Ascending aorta (tissue), 2 donors: ENCODE data around the gene ARFGAP3. TPM values are rescaled to one million over a fixed set of nuclear protein-coding genes. Genes with fewer than 3 reads are reported as not detected.

Source experiments
- DNase-seq, 2 donors: peaks; one replicate each; pipeline ENCODE4 v3.0.0-alpha.2; 2019; ENCODE audit warnings: low spot score in 2 of 2
- H3K27ac ChIP-seq, 2 donors: fragments of 200-600 bp; sonication (generic); one replicate each; pipeline ENCODE4 v1.5.1; 2016 to 2017; ENCODE audit warnings: mild to moderate bottlenecking in 1 of 2
- H3K27me3 ChIP-seq: fragments of 200-600 bp; sonication (generic); one replicate; pipeline ENCODE4 v1.5.1; 2017
- H3K36me3 ChIP-seq, 2 donors: fragments of 200-600 bp; sonication (generic); one replicate each; pipeline ENCODE4 v1.5.1; 2016
- H3K4me1 ChIP-seq, 2 donors: fragments of 200-600 bp; sonication (generic); one replicate each; pipeline ENCODE4 v1.5.1; 2016 to 2017; ENCODE audit warnings: mild to moderate bottlenecking in 1 of 2
- H3K4me3 ChIP-seq, 2 donors: fragments of 200-600 bp; sonication (generic); one replicate each; pipeline ENCODE4 v1.5.1; 2016 to 2017; ENCODE audit warnings: mild to moderate bottlenecking in 1 of 2
- H3K9me3 ChIP-seq, 2 donors: fragments of 200-600 bp; sonication (generic); one replicate each; pipeline ENCODE4 v1.5.1; 2016
- intact Hi-C: fragments of 100-400 bp; cut with DNase I; formaldehyde crosslinking; loops from one replicate; pipeline ENCODE4 v1.15.1; 2023
- total RNA-seq: library from RNA; depleted of rRNA; stranded (reverse); fragments of >200 nt; gene quantifications from one replicate; pipeline ENCODE4 v1.1.0, GENCODE V29; 2016
- TF ChIP-seq, protein P1 (sequence below), 3 experiments: fragments of 200-600 bp in 2 of 3; fragments of 450-650 bp in 1 of 3; sonication (generic) in 2 of 3; IDR thresholded peaks; one replicate each; pipeline ENCODE4 v1.5.1; 2016 to 2019; ENCODE audit warnings: antibody characterized with exemption in 3 of 3, mild to moderate bottlenecking in 1 of 3, moderate library complexity in 1 of 3

The ARFGAP3 gene
- total RNA-seq, 1 donor from 2014 or later: 21.6 TPM

DNA sequence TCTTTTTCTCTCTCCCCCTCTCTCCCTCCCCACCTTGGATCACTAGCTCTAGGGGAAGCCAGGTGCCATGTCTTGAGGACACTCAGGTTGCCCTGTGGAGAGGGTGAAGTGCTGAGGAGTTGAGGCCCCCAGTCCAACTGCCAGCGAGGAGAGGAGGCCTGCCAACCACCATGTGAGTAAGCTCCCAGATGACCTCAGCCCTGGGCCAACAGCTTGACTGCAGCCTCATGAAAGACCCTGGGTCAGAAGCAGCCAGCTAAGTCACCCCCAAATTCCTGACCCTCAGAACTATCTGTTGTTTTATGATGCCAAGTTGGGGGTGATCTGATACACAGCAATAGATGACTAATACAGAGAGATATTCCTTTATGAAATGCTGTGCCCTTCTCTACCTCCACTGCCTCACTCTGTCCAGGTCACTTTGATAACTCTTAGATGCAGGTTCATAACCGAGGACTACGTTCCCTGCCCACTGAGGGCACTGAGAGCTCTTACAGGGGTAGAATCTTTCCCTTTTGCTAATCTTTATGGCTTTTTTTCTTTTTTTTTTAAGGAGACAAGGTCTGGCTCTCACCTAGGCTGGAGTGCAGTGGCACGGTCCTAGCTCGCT, 8.0 kb downstream of the ARFGAP3 start:
- intact Hi-C loops: no loop called here
- DNase-seq: no peak
- H3K36me3 ChIP-seq: peaks cover 16 to 28% of the 10 kb centered on the region in 2 donors
- peaks cover 0 to 8% of the 10 kb centered on the region in 2 donors for H3K4me1 ChIP-seq
- H3K27ac ChIP-seq: no peak overlapping the region
- no peaks in the 10 kb centered on the region for H3K27me3 ChIP-seq
- no peaks in the 10 kb centered on the region for H3K9me3 ChIP-seq
- no peak overlapping the region for H3K4me3 ChIP-seq
- TF ChIP-seq, protein P1, sequence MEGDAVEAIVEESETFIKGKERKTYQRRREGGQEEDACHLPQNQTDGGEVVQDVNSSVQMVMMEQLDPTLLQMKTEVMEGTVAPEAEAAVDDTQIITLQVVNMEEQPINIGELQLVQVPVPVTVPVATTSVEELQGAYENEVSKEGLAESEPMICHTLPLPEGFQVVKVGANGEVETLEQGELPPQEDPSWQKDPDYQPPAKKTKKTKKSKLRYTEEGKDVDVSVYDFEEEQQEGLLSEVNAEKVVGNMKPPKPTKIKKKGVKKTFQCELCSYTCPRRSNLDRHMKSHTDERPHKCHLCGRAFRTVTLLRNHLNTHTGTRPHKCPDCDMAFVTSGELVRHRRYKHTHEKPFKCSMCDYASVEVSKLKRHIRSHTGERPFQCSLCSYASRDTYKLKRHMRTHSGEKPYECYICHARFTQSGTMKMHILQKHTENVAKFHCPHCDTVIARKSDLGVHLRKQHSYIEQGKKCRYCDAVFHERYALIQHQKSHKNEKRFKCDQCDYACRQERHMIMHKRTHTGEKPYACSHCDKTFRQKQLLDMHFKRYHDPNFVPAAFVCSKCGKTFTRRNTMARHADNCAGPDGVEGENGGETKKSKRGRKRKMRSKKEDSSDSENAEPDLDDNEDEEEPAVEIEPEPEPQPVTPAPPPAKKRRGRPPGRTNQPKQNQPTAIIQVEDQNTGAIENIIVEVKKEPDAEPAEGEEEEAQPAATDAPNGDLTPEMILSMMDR (IDR thresholded peaks at IDR 0.05): no peak

DNA sequence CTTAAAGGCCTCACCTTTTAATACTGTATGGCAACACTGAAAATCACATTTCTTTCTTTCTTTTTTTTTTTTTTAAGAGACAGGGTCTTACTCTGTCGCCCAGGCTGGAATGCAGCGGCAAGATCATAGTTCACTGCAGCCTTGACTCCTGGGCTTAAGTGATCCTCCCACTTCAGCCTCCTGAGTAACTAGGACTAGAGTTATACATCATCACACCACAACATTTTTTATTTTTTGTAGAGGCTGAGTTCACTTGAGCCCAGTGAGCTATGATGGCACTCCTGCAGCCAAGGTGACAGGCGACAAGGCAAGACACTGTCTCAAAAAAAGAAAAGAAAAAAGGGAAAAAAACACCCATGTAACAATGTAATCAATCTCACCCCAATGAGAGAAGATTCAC, 10.0 kb downstream of the ARFGAP3 start:
- TF ChIP-seq, protein P1 (IDR thresholded peaks at IDR 0.05): no peak
- H3K4me1 ChIP-seq: peaks cover 0 to 8% of the 10 kb centered on the region in 2 donors
- intact Hi-C loops: no loop called here
- no peak overlapping the region for H3K27ac ChIP-seq
- DNase-seq: no peak
- no peak overlapping the region for H3K4me3 ChIP-seq
- no peaks in the 10 kb centered on the region for H3K27me3 ChIP-seq
- no peaks in the 10 kb centered on the region for H3K9me3 ChIP-seq
- H3K36me3 ChIP-seq: peaks cover 34 to 38% of the 10 kb centered on the region in 2 donors

DNA sequence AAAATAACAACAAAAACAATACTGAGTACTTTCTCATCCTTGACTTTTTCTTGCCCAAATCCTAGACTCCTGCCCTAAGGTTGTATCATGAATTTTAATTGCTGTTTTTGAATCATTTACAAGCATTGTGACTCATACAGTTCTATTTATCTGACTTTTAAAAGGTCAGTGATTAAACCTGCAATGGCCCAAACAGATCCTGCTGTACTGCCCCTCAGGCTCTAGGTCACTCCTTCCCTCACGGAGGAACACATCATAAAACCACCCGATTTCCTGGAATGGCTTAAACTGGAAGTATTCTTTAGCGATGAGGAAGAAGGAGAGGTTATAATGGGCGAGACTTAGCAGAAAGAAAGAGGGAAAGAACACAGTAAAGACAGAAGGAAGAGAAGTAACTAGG, 12.3 kb downstream of the ARFGAP3 start:
- intact Hi-C loops: no loop called here
- Histone ChIP-seq H3K4me1 (peaks cover 0 to 6% of the 10 kb centered on the region in 2 donors), H3K27ac (peak overlapping the region in 1 of 2 donors; percentile 33), H3K27me3 (no peaks in the 10 kb centered on the region), H3K4me3 (no peak overlapping the region), H3K9me3 (no peaks in the 10 kb centered on the region), H3K36me3 (peaks cover 53 to 55% of the 10 kb centered on the region in 2 donors)
- DNase-seq: no peak
- TF ChIP-seq, protein P1 (IDR thresholded peaks at IDR 0.05): no peak

DNA sequence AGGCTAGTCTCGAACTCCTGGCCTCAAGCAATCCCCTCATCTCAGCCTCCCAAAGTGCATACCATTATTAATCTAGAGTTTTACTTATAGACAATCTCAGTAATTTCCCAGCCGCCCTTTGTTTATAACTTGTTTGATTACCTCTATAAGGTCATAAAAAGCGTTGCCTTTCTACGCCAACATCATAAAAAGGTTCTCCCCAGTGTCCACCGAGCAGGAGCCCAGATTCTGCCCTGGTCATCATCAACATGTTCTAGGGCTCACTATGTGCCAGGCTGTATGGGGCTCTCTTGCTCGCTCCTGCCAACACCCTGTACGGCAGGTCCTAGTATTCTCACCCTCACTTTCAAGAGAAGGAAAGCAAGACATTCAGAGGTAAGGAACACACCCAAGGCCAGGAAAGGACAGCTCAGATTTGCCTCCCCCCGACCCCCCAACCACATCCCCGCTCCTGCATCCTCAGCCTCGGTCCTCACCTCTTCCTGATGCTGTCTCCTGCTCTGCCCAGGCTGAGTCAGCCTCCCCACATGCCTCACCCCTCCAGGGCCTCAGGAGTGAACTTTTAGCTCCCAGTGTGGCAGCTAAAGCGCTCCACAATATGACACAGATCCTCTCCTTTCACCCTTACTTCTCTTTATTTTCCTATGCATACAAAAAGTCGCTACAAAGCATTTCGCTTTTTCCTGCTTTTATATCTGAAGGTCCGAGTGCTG, 14.3 kb downstream of the ARFGAP3 start:
- H3K4me3 ChIP-seq: no peak overlapping the region
- H3K27ac ChIP-seq: no peak overlapping the region
- peaks cover 0 to 2% of the 10 kb centered on the region in 2 donors for H3K4me1 ChIP-seq
- H3K9me3 ChIP-seq: no peaks in the 10 kb centered on the region
- DNase-seq: no peak
- H3K36me3 ChIP-seq: peaks cover 60 to 71% of the 10 kb centered on the region in 2 donors
- TF ChIP-seq, protein P1 (IDR thresholded peaks at IDR 0.05): no peak
- intact Hi-C loops: no loop called here
- H3K27me3 ChIP-seq: no peaks in the 10 kb centered on the region

DNA sequence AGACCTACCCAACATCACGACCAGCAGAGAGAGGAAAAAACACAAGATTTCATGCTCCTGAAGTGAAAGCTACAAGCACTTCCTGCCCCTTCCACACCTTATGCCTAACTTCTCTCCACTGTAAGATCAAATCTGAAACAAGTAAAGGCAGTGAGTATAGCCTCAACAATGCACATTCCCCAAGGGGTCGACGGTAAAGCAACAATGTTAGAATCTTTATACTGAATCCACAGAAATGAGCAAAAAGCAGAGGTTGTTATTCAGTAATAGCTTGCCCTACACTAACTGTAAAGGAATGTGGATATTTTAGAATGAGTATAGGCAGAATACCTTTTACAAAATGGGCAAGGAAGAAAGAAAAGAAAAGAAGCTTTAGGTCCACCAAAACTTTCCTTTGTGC, 15.6 kb downstream of the ARFGAP3 start:
- Histone ChIP-seq H3K27ac (no peak overlapping the region), H3K4me1 (peaks cover 0 to 2% of the 10 kb centered on the region in 2 donors), H3K27me3 (no peaks in the 10 kb centered on the region), H3K4me3 (no peak overlapping the region), H3K36me3 (peaks cover 62 to 73% of the 10 kb centered on the region in 2 donors), H3K9me3 (no peaks in the 10 kb centered on the region)
- intact Hi-C loops: no loop called here
- DNase-seq: no peak
- TF ChIP-seq, protein P1 (IDR thresholded peaks at IDR 0.05): no peak
